ENCODE measurements around the gene MOV10. TPM values are rescaled to one million over a fixed set of nuclear protein-coding genes. Genes with fewer than 3 reads are reported as not detected.
A peak's percentile ranks its signal among the peaks of the same experiment; 100 is the strongest.
"Not testable (repeated sequence)": the region's sequence is repeated elsewhere in the genome, so short reads cannot be mapped to it uniquely, and the experiment has no call there.

Gene MOV10
- total RNA-seq, 2 donors from 2014 or later, result 61.6 to 62.7 TPM

DNA sequence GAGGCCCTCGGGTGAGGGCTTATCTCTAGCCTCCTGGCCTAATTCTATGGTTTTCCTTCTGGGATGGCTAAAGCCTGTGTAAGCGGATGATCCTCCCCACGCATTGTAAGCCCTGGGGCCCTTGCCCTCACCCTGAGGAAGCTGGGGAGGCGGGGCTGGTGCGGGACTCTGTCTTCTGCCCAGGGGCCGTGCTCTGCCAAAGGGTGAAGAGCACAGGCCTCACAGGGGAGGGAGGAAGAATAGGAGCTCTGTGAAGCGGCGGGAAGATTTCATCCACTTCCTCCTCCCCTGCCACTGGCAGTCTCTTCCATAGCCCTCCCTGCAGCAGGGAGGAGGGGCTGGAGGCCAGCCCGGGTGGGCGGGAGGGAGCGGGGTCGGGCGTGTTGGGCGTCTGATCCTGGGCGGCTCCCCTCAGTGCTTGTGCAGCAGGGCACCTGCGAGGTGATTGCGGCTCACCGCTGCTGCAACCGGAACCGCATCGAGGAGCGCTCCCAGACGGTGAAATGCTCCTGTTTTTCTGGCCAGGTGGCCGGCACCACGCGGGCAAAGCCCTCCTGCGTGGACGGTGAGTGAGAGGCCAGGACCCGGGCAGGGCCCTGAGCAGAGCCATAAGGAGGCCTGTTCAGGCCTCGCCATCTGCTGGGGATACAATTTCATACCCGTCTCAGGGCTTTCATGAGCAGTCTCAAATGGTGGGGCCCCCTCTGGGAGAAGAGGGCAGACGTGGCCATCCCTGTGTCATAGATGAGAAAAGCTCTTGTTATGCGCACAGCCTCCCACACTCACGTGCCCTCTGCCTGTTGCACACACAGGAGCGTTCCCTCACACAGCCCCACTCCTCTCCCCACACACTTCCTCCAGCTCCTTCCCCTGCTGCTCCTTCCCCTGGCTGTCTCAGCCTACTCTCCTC lies 48.4 kb downstream of the MOV10 start:
- TF ChIP-seq, protein P1, sequence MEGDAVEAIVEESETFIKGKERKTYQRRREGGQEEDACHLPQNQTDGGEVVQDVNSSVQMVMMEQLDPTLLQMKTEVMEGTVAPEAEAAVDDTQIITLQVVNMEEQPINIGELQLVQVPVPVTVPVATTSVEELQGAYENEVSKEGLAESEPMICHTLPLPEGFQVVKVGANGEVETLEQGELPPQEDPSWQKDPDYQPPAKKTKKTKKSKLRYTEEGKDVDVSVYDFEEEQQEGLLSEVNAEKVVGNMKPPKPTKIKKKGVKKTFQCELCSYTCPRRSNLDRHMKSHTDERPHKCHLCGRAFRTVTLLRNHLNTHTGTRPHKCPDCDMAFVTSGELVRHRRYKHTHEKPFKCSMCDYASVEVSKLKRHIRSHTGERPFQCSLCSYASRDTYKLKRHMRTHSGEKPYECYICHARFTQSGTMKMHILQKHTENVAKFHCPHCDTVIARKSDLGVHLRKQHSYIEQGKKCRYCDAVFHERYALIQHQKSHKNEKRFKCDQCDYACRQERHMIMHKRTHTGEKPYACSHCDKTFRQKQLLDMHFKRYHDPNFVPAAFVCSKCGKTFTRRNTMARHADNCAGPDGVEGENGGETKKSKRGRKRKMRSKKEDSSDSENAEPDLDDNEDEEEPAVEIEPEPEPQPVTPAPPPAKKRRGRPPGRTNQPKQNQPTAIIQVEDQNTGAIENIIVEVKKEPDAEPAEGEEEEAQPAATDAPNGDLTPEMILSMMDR (IDR thresholded peaks at IDR 0.05), result no peak
- no peaks in the 10 kb centered on the region for H3K36me3 ChIP-seq
- H3K9ac ChIP-seq (ENCODE audit: low read depth in 2 of 2, low read length in 2 of 2), result peak overlapping the region in 1 of 2 donors; percentile 8
- H3K27me3 ChIP-seq, result no peaks in the 10 kb centered on the region
- intact Hi-C loops (cut with DNase I), result no loop called here
- H3K4me3 ChIP-seq, result peak overlapping the region; percentile 15
- no peaks in the 10 kb centered on the region for H3K4me1 ChIP-seq
- DNase-seq, result no peak
- no peaks in the 10 kb centered on the region for H3K9me3 ChIP-seq
- H3K27ac ChIP-seq, result no peak overlapping the region

- intact Hi-C loops (cut with DNase I), result no loop called here
- Histone ChIP-seq H3K4me1 (no peaks in the 10 kb centered on the region), H3K36me3 (no peaks in the 10 kb centered on the region), H3K27ac (no peak overlapping the region), H3K4me3 (no peak overlapping the region), H3K9me3 (no peaks in the 10 kb centered on the region), H3K9ac (ENCODE audit: low read depth in 2 of 2, low read length in 2 of 2) (peak overlapping the region in 1 of 2 donors; percentile 8), H3K27me3 (no peaks in the 10 kb centered on the region)
- DNase-seq, result no peak
- TF ChIP-seq, protein P1 (IDR thresholded peaks at IDR 0.05), result no peak
Measured at GRCh38 chr1:112723511-112723839, 49.0 kb downstream of the MOV10 start.

DNA sequence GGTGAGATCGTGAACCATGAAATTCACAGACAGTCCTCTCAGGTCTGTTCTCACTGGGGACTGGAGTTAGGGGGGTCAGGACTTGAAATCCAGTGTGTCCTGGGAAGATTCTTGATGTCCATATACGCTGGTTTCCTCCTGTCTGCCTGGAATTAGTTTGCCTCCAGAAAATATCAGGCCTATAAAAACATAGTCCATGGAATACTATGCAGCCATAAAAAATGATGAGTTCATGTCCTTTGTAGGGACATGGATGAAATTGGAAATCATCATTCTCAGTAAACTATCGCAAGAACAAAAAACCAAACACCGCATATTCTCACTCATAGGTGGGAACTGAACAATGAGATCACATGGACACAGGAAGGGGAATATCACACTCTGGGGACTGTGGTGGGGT lies 49.8 kb downstream of the MOV10 start:
- H3K9ac ChIP-seq (ENCODE audit: low read depth in 2 of 2, low read length in 2 of 2); H3K4me3 ChIP-seq; H3K4me1 ChIP-seq; H3K36me3 ChIP-seq; H3K9me3 ChIP-seq; H3K27ac ChIP-seq; DNase-seq; intact Hi-C loops (cut with DNase I); H3K27me3 ChIP-seq: not testable (repeated sequence)

- Histone ChIP-seq H3K27ac (no peak overlapping the region), H3K27me3 (no peaks in the 10 kb centered on the region), H3K36me3 (no peaks in the 10 kb centered on the region), H3K9me3 (no peaks in the 10 kb centered on the region), H3K9ac (ENCODE audit: low read depth in 2 of 2, low read length in 2 of 2) (no peak overlapping the region), H3K4me1 (no peaks in the 10 kb centered on the region), H3K4me3 (no peak overlapping the region)
- DNase-seq, result no peak
- TF ChIP-seq, protein P1 (IDR thresholded peaks at IDR 0.05), result no peak
- intact Hi-C loops (cut with DNase I), result no loop called here
Measured at GRCh38 chr1:112727716-112728115, 53.3 kb downstream of the MOV10 start.

DNA sequence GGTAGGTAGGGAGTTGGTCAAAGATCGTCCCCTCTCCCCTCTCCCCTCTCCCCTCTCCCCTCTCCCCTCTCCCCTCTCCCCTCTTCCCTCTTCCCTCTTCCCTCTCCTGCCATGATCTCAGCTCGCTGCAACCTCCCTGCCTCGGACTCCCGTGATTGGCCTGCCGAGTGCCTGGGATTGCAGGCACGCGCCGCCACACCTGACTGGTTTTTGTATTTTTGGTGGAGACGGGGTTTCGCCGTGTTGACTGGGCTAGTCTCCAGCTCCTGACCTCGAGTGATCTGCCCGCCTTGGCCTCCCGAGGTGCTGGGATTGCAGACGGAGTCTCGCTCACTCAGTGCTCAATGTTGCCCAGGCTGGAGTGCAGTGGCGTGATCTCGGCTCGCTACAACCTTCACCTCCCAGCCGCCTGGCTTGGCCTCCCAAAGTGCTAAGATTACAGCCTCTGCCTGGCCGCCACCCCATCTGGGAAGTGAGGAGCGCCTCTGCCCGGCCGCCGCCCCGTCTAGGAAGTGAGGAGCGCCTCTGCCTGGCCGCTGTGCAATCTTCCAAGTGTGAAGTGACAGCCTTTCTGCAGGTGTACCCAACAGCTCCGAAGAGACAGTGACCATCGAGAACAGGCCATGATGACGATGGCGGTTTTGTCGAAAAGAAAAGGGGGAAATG lies 54.0 kb downstream of the MOV10 start:
- H3K36me3 ChIP-seq, H3K27ac ChIP-seq: not testable (repeated sequence)

DNA sequence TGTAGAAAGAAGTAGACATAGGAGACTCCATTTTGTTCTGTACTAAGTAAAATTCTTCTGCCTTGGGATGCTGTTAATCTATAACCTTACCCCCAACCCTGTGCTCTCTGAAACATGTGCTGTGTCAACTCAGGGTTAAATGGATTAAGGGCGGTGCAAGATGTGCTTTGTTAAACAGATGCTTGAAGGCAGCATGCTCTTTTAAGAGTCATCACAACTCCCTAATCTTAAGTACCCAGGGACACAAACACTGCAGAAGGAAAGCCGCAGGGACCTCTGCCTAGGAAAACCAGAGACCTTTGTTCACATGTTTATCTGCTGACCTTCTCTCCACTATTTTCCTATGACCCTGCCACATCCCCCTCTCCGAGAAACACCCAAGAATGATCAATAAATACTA lies 54.6 kb downstream of the MOV10 start:
- intact Hi-C loops (cut with DNase I); H3K4me1 ChIP-seq; H3K27me3 ChIP-seq; H3K27ac ChIP-seq; DNase-seq; H3K4me3 ChIP-seq; H3K9ac ChIP-seq (ENCODE audit: low read depth in 2 of 2, low read length in 2 of 2); H3K9me3 ChIP-seq; H3K36me3 ChIP-seq: not testable (repeated sequence)

More for the DNA sequence above, 54.0 kb downstream of the MOV10 start:
- H3K9me3 ChIP-seq; intact Hi-C loops (cut with DNase I); H3K27me3 ChIP-seq; DNase-seq; H3K4me3 ChIP-seq; H3K9ac ChIP-seq (ENCODE audit: low read depth in 2 of 2, low read length in 2 of 2); H3K4me1 ChIP-seq: not testable (repeated sequence)

GRCh38 chr1:112729909-112730308 lies 55.5 kb downstream of the MOV10 start:
- intact Hi-C loops (cut with DNase I), result no loop called here
- H3K9me3 ChIP-seq, result no peaks in the 10 kb centered on the region
- H3K27me3 ChIP-seq, result no peaks in the 10 kb centered on the region
- TF ChIP-seq, protein P1 (IDR thresholded peaks at IDR 0.05), result no peak
- H3K36me3 ChIP-seq, result no peaks in the 10 kb centered on the region
- H3K27ac ChIP-seq, result no peak overlapping the region
- no peak overlapping the region for H3K4me3 ChIP-seq
- no peak overlapping the region for H3K9ac ChIP-seq (ENCODE audit: low read depth in 2 of 2, low read length in 2 of 2)
- no peaks in the 10 kb centered on the region for H3K4me1 ChIP-seq
- no peak for DNase-seq

All from colonic mucosa (tissue), 4 donors.